Measurements from ENCODE around the gene TIMMDC1.
"Not testable (repeated sequence)": the region's sequence is repeated elsewhere in the genome, so short reads cannot be mapped to it uniquely, and the experiment has no call there.

The TIMMDC1 gene

DNA sequence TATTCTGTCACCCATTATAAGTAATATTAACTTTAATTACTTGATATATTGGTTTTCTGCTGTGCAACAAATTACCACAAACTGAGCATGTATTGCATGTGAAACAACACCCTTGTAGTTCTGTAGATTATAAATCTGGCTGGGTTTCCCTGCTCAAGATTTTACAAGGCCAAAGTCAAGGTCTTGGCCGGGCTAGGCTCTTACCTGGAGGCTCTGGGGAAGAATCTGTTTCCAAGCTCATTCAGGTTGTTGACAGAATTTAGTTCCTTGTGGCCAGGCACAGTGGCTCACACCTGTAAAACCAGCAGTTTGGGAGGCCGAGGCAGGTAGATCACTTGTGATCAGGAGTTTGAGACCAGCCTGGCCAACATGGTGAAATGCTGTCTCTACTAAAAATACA is 16.3 kb downstream of the TIMMDC1 start:
- no peak for DNase-seq

- DNase-seq: no peak
These were observed 18.8 kb downstream of the TIMMDC1 start for GRCh38 chr3:119517112-119517511.

DNA sequence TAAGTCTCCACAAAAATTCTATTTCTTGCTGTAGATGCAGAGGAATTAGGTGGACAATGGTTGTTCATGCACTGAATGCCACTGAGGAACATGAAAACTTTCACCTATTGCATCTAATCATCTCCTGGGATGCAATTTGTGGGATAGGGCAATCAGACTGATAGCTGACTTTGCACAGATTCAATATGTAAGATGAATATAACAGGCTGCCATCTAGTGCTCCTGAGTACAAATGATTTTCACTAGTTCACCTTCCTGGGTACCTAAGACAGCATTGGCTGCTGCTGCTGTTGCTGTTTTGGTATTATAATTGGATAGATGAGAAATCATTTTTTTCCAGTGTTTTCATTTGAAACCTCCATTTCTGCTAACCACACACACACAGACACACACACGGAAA is 19.7 kb downstream of the TIMMDC1 start:
- DNase-seq: no peak

- no peak for DNase-seq
These were observed 26.8 kb downstream of the TIMMDC1 start for GRCh38 chr3:119524931-119525662.

GRCh38 chr3:119527714-119528113 is 29.4 kb downstream of the TIMMDC1 start:
- DNase-seq: no peak

- DNase-seq: no peak
These were observed 31.5 kb downstream of the TIMMDC1 start for GRCh38 chr3:119529883-119530282.

GRCh38 chr3:119530456-119530855 is 32.1 kb downstream of the TIMMDC1 start:
- DNase-seq: no peak

- no peak for DNase-seq
These were observed 32.8 kb downstream of the TIMMDC1 start for GRCh38 chr3:119531151-119531550.

DNA sequence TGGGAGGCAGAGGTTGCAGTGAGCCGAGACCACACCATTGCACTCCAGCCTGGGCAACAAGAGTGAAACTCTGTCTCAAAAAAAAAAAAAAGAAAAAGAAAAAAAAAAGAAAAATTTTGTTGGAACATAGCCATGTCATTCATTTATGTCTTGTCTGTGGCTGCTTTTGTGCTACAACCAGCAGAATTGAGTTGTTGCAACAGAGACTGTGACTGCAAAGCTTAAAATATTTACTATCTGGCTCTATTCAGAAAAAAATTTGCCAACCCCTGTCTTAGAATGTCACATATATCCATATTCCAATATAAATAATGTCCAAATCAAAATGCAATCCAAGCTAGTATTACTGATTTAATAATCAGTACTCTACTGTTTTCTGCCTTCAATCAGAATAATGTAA is 35.9 kb downstream of the TIMMDC1 start:
- DNase-seq: no peak

DNA sequence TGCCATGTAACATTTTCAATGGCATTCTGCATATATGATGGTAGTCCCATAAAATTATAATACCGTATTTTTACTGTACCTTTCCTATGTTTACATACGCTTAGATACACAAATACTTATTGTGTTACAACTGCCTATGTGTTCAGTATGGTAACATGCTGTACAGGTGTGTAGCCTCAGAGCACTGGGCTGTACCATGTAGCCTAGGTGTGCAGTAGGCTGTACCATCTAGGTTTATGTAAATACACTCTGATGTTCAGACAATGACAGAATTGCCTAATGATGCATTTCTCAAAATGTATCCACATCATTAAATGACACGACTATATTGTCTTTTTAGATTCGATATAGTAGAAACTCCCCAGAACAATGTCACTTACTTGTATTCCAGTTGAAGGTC is 38.4 kb downstream of the TIMMDC1 start:
- DNase-seq: no peak

- DNase-seq: no peak
These were observed 40.4 kb downstream of the TIMMDC1 start for GRCh38 chr3:119538772-119539171.

DNA sequence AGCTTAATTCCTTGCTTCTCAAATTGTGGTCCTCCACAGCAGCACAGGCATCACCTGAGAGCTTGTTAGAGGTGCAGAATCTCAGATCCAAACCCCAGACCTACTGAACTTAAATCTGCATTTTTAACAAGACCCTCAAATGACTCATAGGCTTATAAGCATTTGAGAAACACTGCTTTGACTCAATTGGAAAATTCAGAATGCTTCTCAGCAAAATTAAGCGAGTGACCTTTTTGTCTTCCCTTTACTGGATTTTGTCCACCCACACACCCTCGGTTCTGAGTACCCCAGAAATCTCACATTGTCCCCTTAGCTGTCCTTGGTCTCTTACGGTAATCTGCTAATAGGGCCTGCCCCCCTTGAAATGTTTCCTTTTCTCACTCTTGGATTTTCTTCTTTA is 43.2 kb downstream of the TIMMDC1 start:
- no peak for DNase-seq

- DNase-seq: no peak
These were observed 43.9 kb downstream of the TIMMDC1 start for GRCh38 chr3:119542168-119542767.

DNA sequence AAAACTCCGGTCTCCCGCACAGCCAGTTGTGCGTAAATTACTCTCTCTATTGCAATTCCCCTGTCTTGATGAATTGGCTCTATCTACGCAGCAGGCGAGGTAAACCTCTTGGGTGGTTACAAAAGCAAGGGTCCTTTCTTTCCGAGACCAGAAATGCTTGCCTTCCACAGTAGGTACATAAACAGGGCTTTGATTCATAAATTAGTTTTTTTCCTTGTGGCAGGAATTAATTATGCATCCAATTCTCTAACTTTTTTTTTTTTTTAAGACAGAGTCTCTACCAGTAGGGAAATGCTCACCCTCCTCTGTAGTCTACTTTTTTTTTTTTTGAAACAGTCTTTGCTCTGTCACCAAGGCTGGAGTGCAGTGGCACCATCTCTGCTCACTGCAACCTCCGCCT is 44.8 kb downstream of the TIMMDC1 start:
- DNase-seq: no peak

DNA sequence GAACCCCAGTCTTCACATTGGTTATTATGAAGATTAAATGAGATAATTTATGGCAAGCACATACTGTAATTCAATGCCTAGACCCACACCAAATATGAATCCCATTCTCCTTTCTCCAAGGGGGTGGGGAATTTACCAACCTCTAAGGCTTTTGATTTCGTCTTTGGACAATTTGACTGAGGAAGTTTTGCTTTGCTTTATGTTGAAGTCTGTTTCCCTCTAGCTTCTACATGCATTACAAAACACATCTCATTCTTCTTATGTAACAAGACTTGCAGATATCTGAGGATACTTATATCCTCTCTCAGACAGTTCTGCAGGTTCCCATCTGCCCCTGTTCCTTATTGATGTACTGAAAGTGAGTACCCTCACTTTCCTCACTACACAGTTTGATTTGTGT is 48.9 kb downstream of the TIMMDC1 start:
- DNase-seq: no peak

- no peak for DNase-seq
These were observed 50.0 kb downstream of the TIMMDC1 start for GRCh38 chr3:119548341-119548740.

- no peak for DNase-seq
These were observed 52.0 kb downstream of the TIMMDC1 start for GRCh38 chr3:119550192-119550910.

DNA sequence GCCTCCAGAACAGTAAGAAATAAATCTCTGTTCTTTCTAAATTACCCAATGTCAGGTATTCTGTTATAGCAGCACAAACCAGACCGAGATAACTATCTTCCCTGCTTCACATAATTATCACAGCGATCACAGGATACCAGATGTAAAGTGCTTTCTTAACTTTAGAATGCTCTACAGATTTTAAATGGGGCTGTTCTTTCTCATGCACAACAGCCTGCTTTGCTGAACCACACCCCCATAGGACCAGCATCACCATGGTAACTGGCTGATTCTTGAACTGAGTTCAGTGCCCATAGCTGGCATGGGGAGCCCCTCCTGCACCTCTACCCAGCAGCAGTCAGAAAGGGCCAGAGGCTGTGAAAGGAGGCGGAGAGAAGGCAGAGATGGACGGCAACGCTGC is 53.3 kb downstream of the TIMMDC1 start:
- no peak for DNase-seq

GRCh38 chr3:119552928-119553327 is 54.6 kb downstream of the TIMMDC1 start:
- not testable (repeated sequence) for DNase-seq

DNA sequence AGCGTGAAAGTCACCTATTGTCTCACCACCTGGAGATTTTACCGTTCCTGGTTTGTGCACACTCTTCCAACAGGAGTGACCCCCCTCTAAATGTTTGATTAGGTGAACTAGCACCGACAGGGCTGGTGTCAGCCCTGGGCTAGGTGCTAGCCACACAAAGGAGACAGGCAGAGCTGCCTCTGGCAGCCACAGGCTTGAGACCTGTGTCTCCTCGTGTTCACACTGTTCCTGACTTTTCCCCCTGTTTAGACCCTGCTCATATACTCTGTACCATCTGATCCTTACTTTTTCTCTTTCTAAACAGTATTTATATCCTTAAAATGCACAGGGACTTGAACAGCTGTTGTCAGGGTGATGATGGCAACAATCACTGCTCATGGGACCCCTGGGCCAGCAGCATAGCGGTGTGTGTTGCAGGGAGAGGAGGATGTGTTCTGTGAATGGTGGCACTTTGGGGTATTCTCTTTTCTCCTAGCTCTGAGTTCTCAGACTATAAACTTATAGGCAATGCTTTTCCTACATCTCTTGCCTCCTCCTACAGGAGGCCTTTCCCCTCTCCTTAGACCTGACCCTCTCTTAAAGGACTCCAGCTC is 55.6 kb downstream of the TIMMDC1 start:
- no peak for DNase-seq

DNA sequence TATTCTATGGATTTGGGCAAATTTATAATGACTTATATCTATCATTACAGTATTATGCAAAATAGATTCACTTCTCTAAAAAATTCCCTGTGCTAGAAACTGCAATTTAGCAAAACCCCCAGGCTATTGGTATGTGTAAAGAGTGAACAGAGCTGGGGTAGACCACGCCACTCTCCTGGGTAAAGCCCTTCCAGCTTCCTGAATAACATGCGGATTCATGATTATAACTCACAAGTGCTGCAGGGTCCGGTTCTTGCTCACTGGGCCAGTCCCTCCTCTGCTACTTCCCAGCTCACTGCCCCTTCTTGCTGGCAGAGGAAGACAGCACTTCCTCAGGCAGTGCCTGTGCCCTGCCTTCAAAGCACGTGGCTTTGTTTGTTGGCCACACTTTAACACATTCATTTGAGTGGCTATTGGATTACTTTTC is 57.0 kb downstream of the TIMMDC1 start:
- no peak for DNase-seq

DNA sequence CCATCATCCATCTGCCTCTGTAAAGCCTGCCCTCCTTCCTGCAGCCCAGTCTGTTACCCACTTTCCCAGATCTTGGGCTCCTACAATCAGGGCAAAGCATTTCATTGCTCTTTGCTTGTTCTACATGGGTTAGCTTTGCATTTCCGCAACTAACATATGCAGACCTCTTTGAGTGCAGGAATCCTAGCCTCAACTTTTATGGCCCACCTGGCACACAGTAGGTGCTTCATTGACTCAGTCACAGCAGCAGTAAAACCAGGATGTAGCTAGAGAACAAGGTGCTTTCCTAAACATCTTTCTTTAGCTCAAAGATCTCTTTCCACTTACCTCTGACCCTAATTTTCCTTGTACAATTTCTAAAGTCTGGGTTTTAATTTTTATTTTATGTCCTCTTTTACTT is 57.6 kb downstream of the TIMMDC1 start:
- DNase-seq: no peak

GRCh38 chr3:119557192-119557876 is 59.0 kb downstream of the TIMMDC1 start:
- no peak for DNase-seq
